ENCODE measurements around the gene CYP26A1.

CYP26A1 gene

DNA sequence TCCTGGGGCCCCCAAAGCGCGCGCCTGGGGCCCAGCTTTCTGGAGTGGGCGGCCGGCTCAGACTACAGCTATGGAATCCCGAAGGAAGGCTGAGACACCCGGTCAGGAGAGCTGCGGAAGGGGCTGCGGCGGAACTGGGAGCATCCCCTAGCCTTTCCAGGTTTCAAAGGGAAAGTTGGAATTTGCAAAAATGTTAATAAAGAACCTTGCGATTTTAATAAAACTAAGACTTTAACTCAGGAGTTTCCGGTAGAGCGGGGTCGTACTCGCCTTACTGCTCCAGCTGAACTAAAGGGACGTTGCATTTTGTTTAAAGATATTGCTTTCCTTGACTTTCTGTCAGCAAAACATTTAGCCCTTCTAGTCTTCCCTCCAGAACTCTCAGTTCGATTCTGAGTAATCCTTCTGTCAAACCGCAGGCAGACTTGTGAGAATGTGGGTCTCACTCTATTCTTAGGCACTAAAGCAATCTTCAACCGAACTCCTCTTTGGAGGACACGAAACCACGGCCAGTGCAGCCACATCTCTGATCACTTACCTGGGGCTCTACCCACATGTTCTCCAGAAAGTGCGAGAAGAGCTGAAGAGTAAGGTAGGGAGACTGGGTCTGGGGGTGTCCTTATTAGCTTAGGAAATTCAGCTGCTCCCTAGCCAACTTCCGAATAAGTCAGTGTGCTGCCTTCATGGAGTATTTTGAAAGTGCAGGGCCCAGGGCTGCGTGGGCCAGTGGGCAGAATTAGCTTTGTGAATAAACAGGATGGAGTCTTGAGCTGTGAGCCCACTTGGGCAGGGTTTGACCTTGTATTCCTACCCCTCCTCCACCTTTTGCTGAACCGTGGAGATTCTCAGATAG is 1.9 kb downstream of the CYP26A1 start:
- no peak overlapping the region for H3K4me3 ChIP-seq (ENCODE audit: low read depth, low read length)

DNA sequence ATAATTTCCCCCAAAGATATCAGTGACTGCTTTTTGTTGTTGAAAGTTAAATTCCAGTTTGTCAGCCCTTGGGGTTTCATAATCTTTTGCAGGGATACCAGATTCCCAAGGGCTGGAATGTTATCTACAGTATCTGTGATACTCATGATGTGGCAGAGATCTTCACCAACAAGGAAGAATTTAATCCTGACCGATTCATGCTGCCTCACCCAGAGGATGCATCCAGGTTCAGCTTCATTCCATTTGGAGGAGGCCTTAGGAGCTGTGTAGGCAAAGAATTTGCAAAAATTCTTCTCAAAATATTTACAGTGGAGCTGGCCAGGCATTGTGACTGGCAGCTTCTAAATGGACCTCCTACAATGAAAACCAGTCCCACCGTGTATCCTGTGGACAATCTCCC is 3.2 kb downstream of the CYP26A1 start:
- TF ChIP-seq, protein P1, sequence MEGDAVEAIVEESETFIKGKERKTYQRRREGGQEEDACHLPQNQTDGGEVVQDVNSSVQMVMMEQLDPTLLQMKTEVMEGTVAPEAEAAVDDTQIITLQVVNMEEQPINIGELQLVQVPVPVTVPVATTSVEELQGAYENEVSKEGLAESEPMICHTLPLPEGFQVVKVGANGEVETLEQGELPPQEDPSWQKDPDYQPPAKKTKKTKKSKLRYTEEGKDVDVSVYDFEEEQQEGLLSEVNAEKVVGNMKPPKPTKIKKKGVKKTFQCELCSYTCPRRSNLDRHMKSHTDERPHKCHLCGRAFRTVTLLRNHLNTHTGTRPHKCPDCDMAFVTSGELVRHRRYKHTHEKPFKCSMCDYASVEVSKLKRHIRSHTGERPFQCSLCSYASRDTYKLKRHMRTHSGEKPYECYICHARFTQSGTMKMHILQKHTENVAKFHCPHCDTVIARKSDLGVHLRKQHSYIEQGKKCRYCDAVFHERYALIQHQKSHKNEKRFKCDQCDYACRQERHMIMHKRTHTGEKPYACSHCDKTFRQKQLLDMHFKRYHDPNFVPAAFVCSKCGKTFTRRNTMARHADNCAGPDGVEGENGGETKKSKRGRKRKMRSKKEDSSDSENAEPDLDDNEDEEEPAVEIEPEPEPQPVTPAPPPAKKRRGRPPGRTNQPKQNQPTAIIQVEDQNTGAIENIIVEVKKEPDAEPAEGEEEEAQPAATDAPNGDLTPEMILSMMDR (IDR thresholded peaks at IDR 0.05; ENCODE audit: low read depth, low read length), result no peak

More for the DNA sequence above, 1.9 kb downstream of the CYP26A1 start:
- TF ChIP-seq, protein P1 (IDR thresholded peaks at IDR 0.05; ENCODE audit: low read depth, low read length), result no peak

DNA sequence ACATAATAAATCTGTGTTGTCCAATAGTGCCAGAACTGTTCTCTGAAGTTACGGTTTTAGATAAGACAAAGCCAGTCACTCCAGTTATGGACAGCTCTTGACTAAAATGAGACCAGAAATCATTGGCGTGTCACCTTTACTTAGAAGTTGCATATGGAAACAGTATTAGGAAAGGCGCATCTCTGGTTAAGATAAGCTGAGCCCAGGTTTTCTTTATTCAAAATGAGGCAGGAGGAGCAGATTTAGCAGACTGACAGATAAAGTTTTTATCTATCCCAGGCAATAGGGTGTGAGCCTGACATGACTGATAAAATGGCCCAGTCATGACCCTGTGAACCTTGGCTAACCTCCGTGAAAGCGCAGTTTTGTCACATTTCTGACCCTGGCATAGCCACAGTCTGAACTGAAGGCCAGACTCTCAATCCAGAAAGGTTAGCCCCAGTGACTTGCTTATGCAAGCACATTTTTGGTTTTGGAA is 4.2 kb downstream of the CYP26A1 start:
- TF ChIP-seq, protein P1 (IDR thresholded peaks at IDR 0.05; ENCODE audit: low read depth, low read length), result no peak
- H3K4me3 ChIP-seq (ENCODE audit: low read depth, low read length), result no peak overlapping the region

More for the DNA sequence above, 3.2 kb downstream of the CYP26A1 start:
- H3K4me3 ChIP-seq (ENCODE audit: low read depth, low read length), result no peak overlapping the region

DNA sequence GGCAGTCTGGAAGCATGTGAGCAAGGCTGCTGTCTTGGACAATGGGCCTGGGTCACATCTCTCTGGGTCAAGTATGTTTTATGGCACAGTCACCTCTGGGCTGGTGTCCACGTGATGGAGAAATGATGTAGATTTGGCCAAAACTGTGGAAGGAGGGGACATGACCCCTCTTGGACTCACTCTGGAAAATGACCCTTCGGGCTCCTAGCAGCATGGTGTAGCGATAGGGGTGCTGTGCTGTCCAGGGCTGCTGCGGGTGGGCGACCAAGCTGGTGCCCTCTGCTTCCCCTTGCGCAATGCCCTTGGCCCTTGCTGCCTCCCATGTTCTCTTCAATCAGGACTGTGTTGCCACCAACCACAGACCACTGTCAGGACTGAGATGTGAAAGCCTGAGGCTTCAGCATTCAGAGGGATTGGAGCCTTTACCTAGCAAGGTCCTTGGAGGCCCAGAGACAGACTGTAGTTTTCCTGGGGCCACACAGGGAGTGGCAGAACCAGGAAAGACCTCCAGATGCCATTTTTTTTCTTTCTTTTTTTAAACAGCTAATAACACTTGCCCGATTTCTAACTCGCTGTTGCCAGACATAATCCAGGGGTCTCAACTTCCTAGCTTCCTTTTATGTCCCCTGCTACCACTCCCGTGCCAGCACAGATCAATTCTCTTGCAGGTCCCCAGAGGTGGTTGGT is 6.1 kb downstream of the CYP26A1 start:
- peak overlapping the region; percentile 32; the same call in 1 of the 2 replicates for H3K4me3 ChIP-seq (ENCODE audit: low read depth, low read length)

DNA sequence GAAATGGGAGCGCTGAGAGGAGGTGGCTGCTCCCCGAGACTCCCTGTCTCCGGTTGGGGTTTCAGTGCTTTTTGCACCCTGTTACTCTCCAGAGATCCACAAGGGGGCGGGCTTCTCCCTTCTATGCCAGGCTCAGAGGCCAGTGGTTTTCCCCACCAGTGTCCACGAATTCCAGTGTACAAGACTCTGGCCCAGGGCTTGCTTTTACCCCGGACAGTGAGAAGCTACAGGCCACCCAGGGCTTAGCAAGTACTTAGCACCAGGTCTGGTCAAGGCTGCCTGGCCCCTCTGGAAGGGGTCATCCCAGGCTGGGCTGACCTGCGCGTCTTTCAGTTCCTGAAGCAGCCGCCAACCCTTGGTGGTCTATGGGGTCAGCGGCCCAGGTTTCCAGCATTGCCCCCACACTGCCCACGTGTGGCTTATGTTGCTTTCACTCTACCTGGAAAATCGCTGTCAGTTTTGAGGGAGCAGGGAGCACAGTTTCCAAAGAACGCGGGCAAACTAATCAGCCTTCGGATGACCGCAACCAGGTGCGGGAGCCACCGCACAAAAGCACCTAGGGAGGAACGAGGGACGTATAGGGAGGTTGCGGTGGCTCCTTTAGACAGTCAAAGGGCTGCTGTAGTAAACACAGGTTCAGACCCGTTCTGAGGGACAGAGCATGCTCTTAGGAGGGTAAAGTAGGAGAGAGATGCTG is 6.8 kb downstream of the CYP26A1 start:
- TF ChIP-seq, protein P1 (IDR thresholded peaks at IDR 0.05; ENCODE audit: low read depth, low read length), result peak; percentile 91
- peak overlapping the region; percentile 32; the same call in 1 of the 2 replicates for H3K4me3 ChIP-seq (ENCODE audit: low read depth, low read length)

More for the DNA sequence above, 6.1 kb downstream of the CYP26A1 start:
- TF ChIP-seq, protein P1 (IDR thresholded peaks at IDR 0.05; ENCODE audit: low read depth, low read length), result no peak

DNA sequence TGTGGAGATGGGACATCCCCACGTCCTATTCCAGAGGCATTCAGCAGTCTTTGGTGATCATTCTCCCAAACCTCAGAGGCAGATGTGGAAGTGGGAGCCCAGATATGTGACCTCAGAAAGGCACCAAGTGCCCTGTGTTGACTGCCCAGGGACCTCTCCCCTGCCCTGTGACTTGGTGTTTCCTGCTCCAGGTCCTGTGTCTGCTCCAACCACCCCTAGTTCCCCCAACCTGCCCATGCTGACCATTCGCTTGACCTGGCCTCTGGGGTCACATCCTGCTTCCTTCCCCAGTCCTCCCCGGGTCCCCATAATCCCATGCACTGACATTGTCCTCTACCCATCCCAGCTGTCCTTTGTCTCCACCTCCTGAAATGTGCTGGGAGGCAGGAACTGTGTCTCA is 7.6 kb downstream of the CYP26A1 start:
- no peak overlapping the region for H3K4me3 ChIP-seq (ENCODE audit: low read depth, low read length)
- TF ChIP-seq, protein P1 (IDR thresholded peaks at IDR 0.05; ENCODE audit: low read depth, low read length), result no peak

All from WI38 (cell line).